B cell (primary cell): ENCODE data around the gene ANTKMT. TPM values are rescaled to one million over a fixed set of nuclear protein-coding genes. Genes with fewer than 3 reads are reported as not detected.
A peak's percentile ranks its signal among the peaks of the same experiment; 100 is the strongest.

Experiments
- ATAC-seq: fragments of 200-7000 bp; cut with Tn5 transposase; one replicate; pipeline ENCODE4 v1.10.0; 2021; ENCODE audit warnings: low read depth, mild to moderate bottlenecking, moderate number of reproducible peaks, moderate library complexity
- CTCF ChIA-PET: fragments of 350-600 bp; sonication (Branson Sonifier 250); formaldehyde crosslinking; loops from one replicate; lab custom pipeline; 2021; ENCODE audit warnings: antibody characterized with exemption, inconsistent platforms; lab: Charles Lee
- POLR2A ChIA-PET: fragments of 350-600 bp; sonication (Branson Sonifier 250); formaldehyde crosslinking; loops from one replicate; lab custom pipeline; 2021; ENCODE audit warnings: antibody characterized with exemption; lab: Charles Lee
- DNase-seq: peaks from one replicate; pipeline ENCODE4 v3.0.0; 2013
- H2AFZ ChIP-seq: 2 replicates; pipeline ENCODE4 v1.6.1; 2012; ENCODE audit warnings: mild to moderate bottlenecking, low read depth, low read length; ENCODE audit not compliant: insufficient read depth, poor library complexity, severe bottlenecking
- H3K27ac ChIP-seq, 2 donors: 1 replicate in 1 of 2; 2 replicates in 1 of 2; pipeline ENCODE4 v1.5.1; 2012 to 2013; ENCODE audit warnings: low read length in 2 of 2, mild to moderate bottlenecking in 2 of 2, moderate library complexity in 1 of 2
- H3K27me3 ChIP-seq, 4 experiments: fragments of 200-600 bp in 1 of 4; sonication (generic) in 1 of 4; replicated peaks in 1 of 4; 1 replicate in 2 of 4; 2 replicates in 2 of 4; pipeline versions ENCODE4 v1.6.1 to v1.7.0; 2013 to 2016; ENCODE audit warnings: low read length in 3 of 4, mild to moderate bottlenecking in 2 of 4, mixed read lengths in 1 of 4, moderate library complexity in 1 of 4; ENCODE audit not compliant: insufficient read depth in 4 of 4, control insufficient read depth in 3 of 4; ENCODE audit errors: control extremely low read depth in 1 of 4
- H3K36me3 ChIP-seq, 2 experiments: replicated peaks in 1 of 2; 1 replicate in 1 of 2; 2 replicates in 1 of 2; pipeline versions ENCODE4 v1.6.1 to v1.7.1; 2013; ENCODE audit warnings: low read length in 1 of 2; ENCODE audit not compliant: insufficient read depth in 2 of 2, control insufficient read depth in 1 of 2; ENCODE audit errors: control extremely low read depth in 1 of 2, extremely low read depth in 1 of 2
- H3K4me1 ChIP-seq, 2 donors: fragments of 200-600 bp in 1 of 2; sonication (generic) in 1 of 2; 1 replicate in 1 of 2; 2 replicates in 1 of 2; pipeline versions ENCODE4 v1.5.1 to v1.6.1; 2013 to 2017; ENCODE audit warnings: low read length in 2 of 2; ENCODE audit not compliant: control insufficient read depth in 2 of 2, insufficient read depth in 2 of 2
- H3K4me2 ChIP-seq: replicated peaks from 2 replicates; pipeline ENCODE3; 2012; ENCODE audit warnings: mild to moderate bottlenecking, low read depth, low read length; ENCODE audit not compliant: poor library complexity, severe bottlenecking
- H3K4me3 ChIP-seq, 5 experiments: fragments of 200-600 bp in 1 of 5; sonication (generic) in 1 of 5; 1 replicate in 3 of 5; 2 replicates in 2 of 5; pipeline versions ENCODE4 v1.5.1 to v1.7.0; 2011 to 2016; ENCODE audit warnings: low read length in 4 of 5, mild to moderate bottlenecking in 4 of 5, low read depth in 2 of 5, control low read depth in 1 of 5, moderate library complexity in 1 of 5; ENCODE audit not compliant: insufficient read depth in 1 of 5; ENCODE audit errors: control extremely low read depth in 1 of 5, extremely low read depth in 1 of 5
- H3K79me2 ChIP-seq: fragments of 200-600 bp; sonication (generic); one replicate; pipeline ENCODE4 v1.6.0; 2016; ENCODE audit warnings: low read length; ENCODE audit not compliant: control insufficient read depth, insufficient read depth
- H3K9ac ChIP-seq: fragments of 200-600 bp; sonication (generic); 2 replicates; pipeline ENCODE4 v1.6.1; 2017; ENCODE audit warnings: mild to moderate bottlenecking, low read length, moderate library complexity
- H3K9me3 ChIP-seq, 3 donors: one replicate each; pipeline versions ENCODE4 v1.6.1 to v1.7.1; 2013; ENCODE audit warnings: low read length in 2 of 3; ENCODE audit not compliant: control insufficient read depth in 2 of 3, insufficient read depth in 1 of 3; ENCODE audit errors: control extremely low read depth in 1 of 3
- H4K20me1 ChIP-seq: 2 replicates; pipeline ENCODE4 v1.6.0; 2012; ENCODE audit warnings: mild to moderate bottlenecking, low read length; ENCODE audit not compliant: insufficient read depth, control insufficient read depth, poor library complexity, severe bottlenecking
- H3K27ac Mint-ChIP-seq: one replicate; pipeline ENCODE4 v1.8.0; 2021; ENCODE audit warnings: mixed read lengths
- H3K27me3 Mint-ChIP-seq: one replicate; pipeline ENCODE4 v1.8.0; 2021; ENCODE audit warnings: mixed read lengths
- H3K4me1 Mint-ChIP-seq: one replicate; pipeline ENCODE4 v1.8.0; 2021; ENCODE audit warnings: mixed read lengths
- H3K4me3 Mint-ChIP-seq: one replicate; pipeline ENCODE4 v1.8.0; 2021; ENCODE audit warnings: mixed read lengths
- H3K9me3 Mint-ChIP-seq: one replicate; pipeline ENCODE4 v1.8.0; 2022; ENCODE audit warnings: mixed read lengths; ENCODE audit not compliant: insufficient read depth
- CTCF ChIP-seq: fragments of 200-600 bp; IDR thresholded peaks from one replicate; pipeline ENCODE4 v1.8.0; 2022; ENCODE audit warnings: antibody characterized with exemption, mild to moderate bottlenecking
- EZH2 ChIP-seq: IDR thresholded peaks from 2 replicates; pipeline ENCODE4 v1.6.1; 2012; ENCODE audit warnings: borderline replicate concordance, low read depth, mild to moderate bottlenecking, moderate library complexity, low read length; ENCODE audit not compliant: insufficient read depth, poor library complexity, severe bottlenecking
- WGBS: methylation state at CpG from one replicate; pipeline ENCODE4 v1.1.5; 2013; ENCODE audit warnings: missing lambda C conversion rate; ENCODE audit not compliant: insufficient coverage; 5-methylcytosine and 5-hydroxymethylcytosine counted together
- intact Hi-C: fragments of 100-400 bp; cut with micrococcal nuclease; formaldehyde crosslinking; loops from one replicate; pipeline ENCODE4 v1.10.0; 2022
- polyA plus RNA-seq: library from polyadenylated mRNA; depleted of rRNA; stranded (reverse); fragments of >200 nt; gene quantifications from 2 replicates; pipeline ENCODE4 v1.2.3, GENCODE V29; 2012
- total RNA-seq, 2 donors: library from RNA; stranded (reverse); fragments of 120-200 nt in 1 of 2; gene quantifications; 1 replicate in 1 of 2; 2 replicates in 1 of 2; pipeline versions ENCODE4 v1.2.3 to v1.2.4, GENCODE V29; 2013 to 2022

ANTKMT gene
- total and polyA plus RNA-seq, 2 donors (not counting 1 experiment from before 2014, with no cell fraction given) = 41.0 to 54.1 TPM

DNA sequence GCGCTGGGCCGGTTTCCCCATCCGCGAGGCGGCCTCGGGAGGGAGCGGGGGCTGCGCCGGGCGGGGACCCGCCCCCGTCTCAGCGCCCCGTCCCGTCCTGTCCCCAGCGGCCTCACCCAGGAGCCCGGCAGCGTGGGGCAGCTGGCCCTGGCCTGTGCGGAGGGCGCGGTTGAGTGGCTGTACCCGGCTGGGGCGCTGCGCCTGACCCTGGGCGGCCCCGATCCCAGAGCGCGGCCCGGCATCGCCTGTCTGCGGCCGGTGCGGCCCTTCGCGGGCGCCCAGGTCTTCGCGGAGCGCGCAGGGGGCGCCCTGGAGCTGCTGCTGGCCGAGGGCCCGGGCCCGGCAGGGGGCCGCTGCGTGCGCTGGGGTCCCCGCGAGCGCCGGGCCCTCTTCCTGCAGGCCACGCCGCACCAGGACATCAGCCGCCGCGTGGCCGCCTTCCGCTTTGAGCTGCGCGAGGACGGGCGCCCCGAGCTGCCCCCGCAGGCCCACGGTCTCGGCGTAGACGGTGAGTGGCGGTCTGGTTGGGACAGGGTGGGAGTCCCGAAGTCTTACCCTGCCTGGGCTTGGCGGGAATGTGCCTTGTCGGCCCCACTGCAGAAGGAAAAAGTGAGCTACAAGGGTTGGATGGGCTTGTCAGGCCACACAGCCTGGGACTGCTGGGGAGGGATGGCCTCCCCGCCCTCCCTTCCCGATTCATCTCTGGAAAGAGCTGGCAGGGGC is 5.3 kb upstream of the ANTKMT start:
- Histone ChIP-seq H3K27ac (no peak overlapping the region), H3K27me3 (peaks cover 0 to 36% (median 14%) of the 10 kb centered on the region in 4 experiments), H3K4me2 (peak overlapping the region; percentile 95), H4K20me1 (peaks cover 11% of the 10 kb centered on the region), H3K36me3 (no peaks in the 10 kb centered on the region), H3K9ac (peak overlapping the region; percentile 61), H3K4me3 (peak overlapping the region in 4 of 5 experiments; percentile 8 to 61 (median 54)), H2AFZ (peak overlapping the region; percentile 77), H3K79me2 (no peaks in the 10 kb centered on the region), H3K4me1 (peaks cover 21 to 34% of the 10 kb centered on the region in 2 donors), H3K9me3 (peaks cover 0 to 12% (median 0%) of the 10 kb centered on the region in 3 donors)
- TF ChIP-seq EZH2 = no peak
- TF ChIP-seq CTCF = peak; percentile 12
- ChIA-PET POLR2A (interaction anchor here (1.4 to 2.1 kb wide), 3 partner anchors 10 to 25 kb away, joined by 4 to 11 read pairs (median 8); partner anchors contain the start of genes CCDC78 and CIAO3), CTCF (interaction anchor here (0.9 to 7.6 kb wide), 7 partner anchors 8 to 70 kb away, joined by 3 to 94 read pairs (median 9); partner anchors contain the start of genes CCDC78, CHTF18, CIAO3 and RPUSD1)
- 2% methylated on average over 74 of the region's 74 CpGs for WGBS
- peak; percentile 8 for ATAC-seq
- Mint-ChIP-seq H3K9me3 (no peaks in the 10 kb centered on the region), H3K4me1 (peaks cover 13% of the 10 kb centered on the region), H3K4me3 (peak overlapping the region; percentile 72), H3K27me3 (peaks cover 10% of the 10 kb centered on the region), H3K27ac (no peak overlapping the region)
- intact Hi-C loops = loop anchor here (5.0 kb wide), 1 partner anchor 257 kb away; the partner anchor contains the start of gene LMF1
- DNase-seq = peak; percentile 56

DNA sequence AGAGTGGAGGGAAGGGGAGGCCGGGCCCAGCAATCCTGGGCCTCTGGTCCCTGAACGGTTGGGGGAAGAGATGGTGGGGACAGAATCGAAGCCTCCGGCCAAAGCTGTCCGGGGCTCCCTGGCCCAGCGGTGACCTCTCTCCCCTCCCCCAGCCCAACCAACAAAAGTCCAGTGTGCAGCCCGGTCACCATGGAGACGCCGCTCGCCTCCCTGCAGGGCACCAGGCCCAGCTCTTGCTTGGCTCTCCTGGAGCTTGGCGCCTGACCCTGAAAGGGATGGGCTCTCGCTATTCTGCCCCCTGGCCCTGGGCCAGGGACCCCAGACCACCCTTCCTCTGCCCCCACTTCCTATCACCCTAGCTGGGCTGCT is 4.8 kb upstream of the ANTKMT start:
- ATAC-seq (no peak), DNase-seq (no peak)
- H3K9me3 Mint-ChIP-seq = no peaks in the 10 kb centered on the region
- no peak overlapping the region for H3K4me3 ChIP-seq
- CTCF ChIA-PET = interaction anchor here (0.9 to 7.6 kb wide), 6 partner anchors 9 to 69 kb away, joined by 3 to 94 read pairs (median 8); partner anchors contain the start of genes CCDC78, CHTF18, CIAO3 and RPUSD1
- peaks cover 10% of the 10 kb centered on the region for H3K27me3 Mint-ChIP-seq
- no peaks in the 10 kb centered on the region for H3K79me2 ChIP-seq
- H3K9me3 ChIP-seq = peaks cover 0 to 12% (median 0%) of the 10 kb centered on the region in 3 donors
- peaks cover 21 to 35% of the 10 kb centered on the region in 2 donors for H3K4me1 ChIP-seq
- H3K4me3 Mint-ChIP-seq = peak overlapping the region; percentile 72
- H3K4me2 ChIP-seq = peak overlapping the region; percentile 95
- H4K20me1 ChIP-seq = peaks cover 11% of the 10 kb centered on the region
- intact Hi-C loops = loop anchor here (5.0 kb wide), 1 partner anchor 256 kb away; the partner anchor contains the start of gene LMF1
- no peak overlapping the region for H2AFZ ChIP-seq
- H3K4me1 Mint-ChIP-seq = peaks cover 13% of the 10 kb centered on the region
- no peak overlapping the region for H3K27ac ChIP-seq
- 43% methylated on average over 10 of the region's 12 CpGs for WGBS
- H3K27ac Mint-ChIP-seq = no peak overlapping the region
- H3K27me3 ChIP-seq = peaks cover 0 to 30% (median 12%) of the 10 kb centered on the region in 4 experiments
- POLR2A ChIA-PET = interaction anchor here (1.4 to 2.1 kb wide), 3 partner anchors 10 to 25 kb away, joined by 4 to 11 read pairs (median 8); partner anchors contain the start of genes CCDC78 and CIAO3
- no peak for TF ChIP-seq EZH2
- TF ChIP-seq CTCF = no peak
- H3K36me3 ChIP-seq = no peaks in the 10 kb centered on the region
- no peak overlapping the region for H3K9ac ChIP-seq
